ENCODE data around the gene CCT2. TPM values are rescaled to one million over a fixed set of nuclear protein-coding genes. Genes with fewer than 3 reads are reported as not detected.
A peak's percentile ranks its signal among the peaks of the same experiment; 100 is the strongest.

CCT2 gene
- total and polyA plus RNA-seq, 12 donors: 41.3 to 190 (median 84.6) TPM

- no peak overlapping the region for H3K4me3 ChIP-seq
- H3K27me3 ChIP-seq: no peaks in the 10 kb centered on the region
- TF ChIP-seq CTCF (IDR thresholded peaks at IDR 0.05): no peak
- no peak overlapping the region for H3K27ac ChIP-seq
- H3K4me1 ChIP-seq: peaks cover 0 to 14% (median 0%) of the 10 kb centered on the region in 9 donors
- no peak for ATAC-seq
- DNase-seq: no peak
- no peaks in the 10 kb centered on the region for H3K9me3 ChIP-seq
- intact Hi-C loops (cut with DNase I): loop anchor here in 8 of 10 donors (10.0 kb wide), 4 partner anchors 163 to 223 kb away; partner anchors contain the start of gene YEATS4 (in 3 of the 8)
- H3K36me3 ChIP-seq: peaks cover 0 to 33% (median 13%) of the 10 kb centered on the region in 9 donors
- 85 to 91% methylated on average over 2 of the region's 2 CpGs for WGBS, 2 donors
Measured at GRCh38 chr12:69578283-69578682, 7.0 kb upstream of the CCT2 start.

GRCh38 chr12:69579029-69579428 lies 6.2 kb upstream of the CCT2 start:
- no peak for TF ChIP-seq CTCF (IDR thresholded peaks at IDR 0.05)
- intact Hi-C loops (cut with DNase I): loop anchor here in 8 of 10 donors (10.0 kb wide), 4 partner anchors 164 to 224 kb away; partner anchors contain the start of gene YEATS4 (in 3 of the 8)

GRCh38 chr12:69580074-69580473 lies 5.2 kb upstream of the CCT2 start:
- Histone ChIP-seq H3K27ac (no peak overlapping the region), H3K4me1 (peaks cover 0 to 18% (median 6%) of the 10 kb centered on the region in 9 donors), H3K36me3 (peaks cover 0 to 15% (median 2%) of the 10 kb centered on the region in 9 donors), H3K9me3 (no peaks in the 10 kb centered on the region), H3K4me3 (no peak overlapping the region), H3K27me3 (no peaks in the 10 kb centered on the region)
- DNase-seq: no peak
- TF ChIP-seq CTCF (IDR thresholded peaks at IDR 0.05): no peak
- intact Hi-C loops (cut with DNase I): no loop called here
- no peak for ATAC-seq
- WGBS, 2 donors: 95 to 98% methylated on average over 1 of the region's 1 CpG

More at GRCh38 chr12:69579029-69579428, 6.2 kb upstream of the CCT2 start:
- WGBS, 2 donors: 82 to 87% methylated on average over 4 of the region's 4 CpGs
- no peak overlapping the region for H3K4me3 ChIP-seq
- no peak for ATAC-seq
- H3K4me1 ChIP-seq: peaks cover 0 to 14% (median 0%) of the 10 kb centered on the region in 9 donors
- H3K27ac ChIP-seq: no peak overlapping the region
- DNase-seq: no peak
- H3K9me3 ChIP-seq: no peaks in the 10 kb centered on the region
- peaks cover 0 to 26% (median 12%) of the 10 kb centered on the region in 9 donors for H3K36me3 ChIP-seq
- no peaks in the 10 kb centered on the region for H3K27me3 ChIP-seq

- Histone ChIP-seq H3K4me3 (no peak overlapping the region), H3K27me3 (no peaks in the 10 kb centered on the region), H3K9me3 (no peaks in the 10 kb centered on the region), H3K4me1 (peaks cover 0 to 24% (median 15%) of the 10 kb centered on the region in 9 donors), H3K36me3 (peaks cover 0 to 22% (median 14%) of the 10 kb centered on the region in 9 donors), H3K27ac (no peak overlapping the region)
- TF ChIP-seq CTCF (IDR thresholded peaks at IDR 0.05): peak in 2 of 9 donors; percentile 11 to 14
- ATAC-seq (no peak), DNase-seq (no peak)
- intact Hi-C loops (cut with DNase I): no loop called here
Measured at GRCh38 chr12:69583203-69583602, 2.1 kb upstream of the CCT2 start.

Measured in heart right ventricle (tissue), 16 donors.